Mesendoderm (in vitro differentiated cells): ENCODE measurements around the gene KAZN.

Source experiments
- DNase-seq: peaks from one replicate; pipeline ENCODE4 v3.0.0; 2013
- H2AK5ac ChIP-seq: 2 replicates; pipeline ENCODE4 v1.6.1; 2013; ENCODE audit warnings: low read length, inconsistent platforms
- H2BK120ac ChIP-seq: 2 replicates; pipeline ENCODE4 v1.6.1; 2013; ENCODE audit warnings: low read depth, mild to moderate bottlenecking, low read length, moderate library complexity, mixed read lengths
- H2BK15ac ChIP-seq: replicated peaks from 2 replicates; pipeline ENCODE4 v1.6.1; 2013; ENCODE audit warnings: low read depth, mild to moderate bottlenecking, moderate library complexity
- H2BK5ac ChIP-seq: 2 replicates; pipeline ENCODE4 v1.6.1; 2013; ENCODE audit warnings: low read length, inconsistent platforms
- H3K18ac ChIP-seq: 2 replicates; pipeline ENCODE4 v1.6.1; 2013; ENCODE audit warnings: mild to moderate bottlenecking, low read length, mixed read lengths
- H3K23ac ChIP-seq: one replicate; pipeline ENCODE4 v1.6.1; 2013; ENCODE audit warnings: low read length
- H3K27ac ChIP-seq: 2 replicates; pipeline ENCODE4 v1.5.1; 2013; ENCODE audit warnings: low read depth, mild to moderate bottlenecking, inconsistent platforms, low read length, moderate library complexity
- H3K27me3 ChIP-seq: 2 replicates; pipeline ENCODE4 v1.6.1; 2013; ENCODE audit warnings: low read length, control low read depth, mild to moderate bottlenecking, inconsistent platforms; ENCODE audit not compliant: insufficient read depth, poor library complexity
- H3K36me3 ChIP-seq: 2 replicates; pipeline ENCODE4 v1.6.1; 2013; ENCODE audit warnings: low read length, inconsistent platforms; ENCODE audit not compliant: control insufficient read depth, insufficient read depth
- H3K4ac ChIP-seq: one replicate; pipeline ENCODE4 v1.6.1; 2013; ENCODE audit warnings: low read depth, mild to moderate bottlenecking, low read length, moderate library complexity
- H3K4me1 ChIP-seq: 2 replicates; pipeline ENCODE4 v1.6.1; 2013; ENCODE audit warnings: low read depth, low read length, inconsistent platforms; ENCODE audit not compliant: control insufficient read depth
- H3K4me2 ChIP-seq: 2 replicates; pipeline ENCODE4 v1.6.1; 2013; ENCODE audit warnings: low read length
- H3K4me3 ChIP-seq: 2 replicates; pipeline ENCODE4 v1.5.1; 2013; ENCODE audit warnings: mild to moderate bottlenecking, low read length
- H3K56ac ChIP-seq: one replicate; pipeline ENCODE4 v1.6.1; 2013; ENCODE audit warnings: low read length
- H3K79me1 ChIP-seq: 2 replicates; pipeline ENCODE4 v1.6.1; 2013; ENCODE audit warnings: low read length, inconsistent platforms
- H3K79me2 ChIP-seq: 2 replicates; pipeline ENCODE4 v1.6.1; 2013; ENCODE audit warnings: mild to moderate bottlenecking, low read length; ENCODE audit not compliant: control insufficient read depth, insufficient read depth
- H3K9ac ChIP-seq: 2 replicates; pipeline ENCODE4 v1.6.1; 2013; ENCODE audit warnings: low read length, inconsistent platforms
- H4K5ac ChIP-seq: one replicate; pipeline ENCODE4 v1.6.1; 2013; ENCODE audit warnings: low read length
- H4K8ac ChIP-seq: one replicate; pipeline ENCODE4 v1.6.1; 2013; ENCODE audit warnings: low read depth, mild to moderate bottlenecking, control low read depth, low read length, moderate library complexity
- WGBS: extraction: QIAGEN DNeasy Blood & Tissue Kit; methylation state at CpG from one replicate; pipeline ENCODE4 v1.1.7; 2013; ENCODE audit warnings: low lambda C conversion rate, missing lambda C conversion rate; ENCODE audit not compliant: insufficient coverage; ENCODE audit errors: extremely low coverage; 5-methylcytosine and 5-hydroxymethylcytosine counted together

Gene KAZN

GRCh38 chr1:14775434-14775833 is 176.9 kb downstream of the KAZN start:
- Histone ChIP-seq H4K5ac (no peak overlapping the region), H3K4me1 (peaks cover 11% of the 10 kb centered on the region), H3K79me2 (no peaks in the 10 kb centered on the region), H3K9ac (no peak overlapping the region), H3K27ac (no peak overlapping the region), H4K8ac (no peak overlapping the region), H3K56ac (no peak overlapping the region), H3K36me3 (no peaks in the 10 kb centered on the region), H3K4ac (no peak overlapping the region), H3K27me3 (no peaks in the 10 kb centered on the region), H3K23ac (no peak overlapping the region), H2BK120ac (no peak overlapping the region), H2BK15ac (no peak overlapping the region), H2AK5ac (no peak overlapping the region), H3K79me1 (peaks cover 8% of the 10 kb centered on the region), H2BK5ac (no peak overlapping the region), H3K4me2 (no peak overlapping the region), H3K18ac (no peak overlapping the region), H3K4me3 (no peak overlapping the region)
- no peak for DNase-seq
- WGBS, result no CpG with 5 or more reads among the region's 10 CpGs

- H3K56ac ChIP-seq, result peak overlapping the region; percentile 63
- no peaks in the 10 kb centered on the region for H3K36me3 ChIP-seq
- no peaks in the 10 kb centered on the region for H3K79me2 ChIP-seq
- no peak overlapping the region for H3K23ac ChIP-seq
- H3K18ac ChIP-seq, result peak overlapping the region; percentile 16
- DNase-seq, result peak; percentile 57
- H2BK15ac ChIP-seq, result no peak overlapping the region
- H4K8ac ChIP-seq, result no peak overlapping the region
- H2AK5ac ChIP-seq, result peak overlapping the region; percentile 32
- WGBS, result no CpG with 5 or more reads among the region's 11 CpGs
- no peak overlapping the region for H3K27ac ChIP-seq
- no peak overlapping the region for H2BK120ac ChIP-seq
- H3K4me2 ChIP-seq, result no peak overlapping the region
- peaks cover 5% of the 10 kb centered on the region for H3K79me1 ChIP-seq
- H4K5ac ChIP-seq, result no peak overlapping the region
- peak overlapping the region; percentile 56 for H3K4ac ChIP-seq
- H3K9ac ChIP-seq, result no peak overlapping the region
- no peak overlapping the region for H2BK5ac ChIP-seq
- peaks cover 9% of the 10 kb centered on the region for H3K4me1 ChIP-seq
- no peak overlapping the region for H3K4me3 ChIP-seq
- H3K27me3 ChIP-seq, result no peaks in the 10 kb centered on the region
Observed at GRCh38 chr1:14777516-14778506, 179.3 kb downstream of the KAZN start.

GRCh38 chr1:14778541-14778897 is 180.0 kb downstream of the KAZN start:
- DNase-seq, result no peak
- no peak overlapping the region for H4K8ac ChIP-seq

GRCh38 chr1:14778898-14779865 is 180.7 kb downstream of the KAZN start:
- Histone ChIP-seq H3K79me1 (peaks cover 7% of the 10 kb centered on the region), H3K27ac (no peak overlapping the region), H4K8ac (no peak overlapping the region), H3K4me1 (peaks cover 15% of the 10 kb centered on the region), H3K4me2 (no peak overlapping the region), H3K9ac (no peak overlapping the region), H3K27me3 (no peaks in the 10 kb centered on the region), H2BK5ac (peak overlapping the region; percentile 16), H3K79me2 (no peaks in the 10 kb centered on the region), H2BK15ac (no peak overlapping the region), H2AK5ac (peak overlapping the region; percentile 40), H3K18ac (peak overlapping the region; percentile 52), H4K5ac (no peak overlapping the region), H2BK120ac (no peak overlapping the region), H3K56ac (peak overlapping the region; percentile 28), H3K36me3 (no peaks in the 10 kb centered on the region), H3K4ac (peak overlapping the region; percentile 48), H3K23ac (peak overlapping the region; percentile 12), H3K4me3 (no peak overlapping the region)
- WGBS, result no CpG with 5 or more reads among the region's 12 CpGs
- peak; percentile 71 for DNase-seq

More at GRCh38 chr1:14778541-14778897, 180.0 kb downstream of the KAZN start:
- H3K56ac ChIP-seq, result peak overlapping the region; percentile 35
- no peak overlapping the region for H3K23ac ChIP-seq
- peaks cover 5% of the 10 kb centered on the region for H3K79me1 ChIP-seq
- no peak overlapping the region for H3K18ac ChIP-seq
- H4K5ac ChIP-seq, result no peak overlapping the region
- H3K79me2 ChIP-seq, result no peaks in the 10 kb centered on the region
- H3K27me3 ChIP-seq, result no peaks in the 10 kb centered on the region
- peak overlapping the region; percentile 32 for H2AK5ac ChIP-seq
- no peak overlapping the region for H3K27ac ChIP-seq
- no peak overlapping the region for H3K4me2 ChIP-seq
- no peaks in the 10 kb centered on the region for H3K36me3 ChIP-seq
- H2BK5ac ChIP-seq, result no peak overlapping the region
- H2BK120ac ChIP-seq, result no peak overlapping the region
- WGBS, result no CpG with 5 or more reads among the region's 3 CpGs
- no peak overlapping the region for H3K4ac ChIP-seq
- peaks cover 11% of the 10 kb centered on the region for H3K4me1 ChIP-seq
- no peak overlapping the region for H2BK15ac ChIP-seq
- no peak overlapping the region for H3K4me3 ChIP-seq
- no peak overlapping the region for H3K9ac ChIP-seq

GRCh38 chr1:14780271-14780670 is 181.8 kb downstream of the KAZN start:
- H3K18ac ChIP-seq, result no peak overlapping the region
- H3K79me2 ChIP-seq, result no peaks in the 10 kb centered on the region
- H3K23ac ChIP-seq, result no peak overlapping the region
- no peaks in the 10 kb centered on the region for H3K27me3 ChIP-seq
- no CpG with 5 or more reads among the region's 2 CpGs for WGBS
- no peak overlapping the region for H2BK5ac ChIP-seq
- no peaks in the 10 kb centered on the region for H3K36me3 ChIP-seq
- H4K5ac ChIP-seq, result no peak overlapping the region
- peak overlapping the region; percentile 49 for H2AK5ac ChIP-seq
- no peak overlapping the region for H4K8ac ChIP-seq
- H3K56ac ChIP-seq, result no peak overlapping the region
- no peak overlapping the region for H3K27ac ChIP-seq
- H3K4me2 ChIP-seq, result no peak overlapping the region
- no peak overlapping the region for H3K4ac ChIP-seq
- no peak overlapping the region for H2BK15ac ChIP-seq
- peaks cover 15% of the 10 kb centered on the region for H3K4me1 ChIP-seq
- DNase-seq, result no peak
- H3K4me3 ChIP-seq, result no peak overlapping the region
- H3K79me1 ChIP-seq, result peaks cover 6% of the 10 kb centered on the region
- H2BK120ac ChIP-seq, result no peak overlapping the region
- H3K9ac ChIP-seq, result no peak overlapping the region
